ENCODE data around the gene ANLN. TPM values are rescaled to one million over a fixed set of nuclear protein-coding genes. Genes with fewer than 3 reads are reported as not detected.
"Not testable (repeated sequence)": the region's sequence is repeated elsewhere in the genome, so short reads cannot be mapped to it uniquely, and the experiment has no call there.

ANLN gene
- total and polyA plus RNA-seq, 5 donors: 0.77 to 4.1 (median 3.4) TPM

DNA sequence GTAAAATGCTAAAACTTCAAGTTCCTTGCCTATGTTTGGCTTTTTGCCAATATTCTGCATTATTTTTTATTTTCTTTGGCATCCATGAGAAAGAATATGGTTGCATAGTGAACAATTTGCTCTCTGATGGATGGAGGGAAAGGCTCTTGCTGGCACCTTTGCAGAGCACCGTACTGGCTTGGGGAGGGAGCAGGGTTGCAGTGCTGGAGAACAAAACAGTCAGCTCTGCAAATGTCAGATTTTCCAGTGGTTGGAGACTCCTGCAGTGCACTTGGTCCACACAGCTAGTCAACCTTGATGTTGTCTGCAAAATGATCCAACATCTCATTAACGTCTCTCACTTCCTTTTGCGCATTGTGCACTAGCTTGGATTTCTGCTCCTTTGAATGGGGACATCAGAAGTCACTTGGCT is 100.8 kb downstream of the ANLN start:
- intact Hi-C loops (cut with DNase I): no loop called here

DNA sequence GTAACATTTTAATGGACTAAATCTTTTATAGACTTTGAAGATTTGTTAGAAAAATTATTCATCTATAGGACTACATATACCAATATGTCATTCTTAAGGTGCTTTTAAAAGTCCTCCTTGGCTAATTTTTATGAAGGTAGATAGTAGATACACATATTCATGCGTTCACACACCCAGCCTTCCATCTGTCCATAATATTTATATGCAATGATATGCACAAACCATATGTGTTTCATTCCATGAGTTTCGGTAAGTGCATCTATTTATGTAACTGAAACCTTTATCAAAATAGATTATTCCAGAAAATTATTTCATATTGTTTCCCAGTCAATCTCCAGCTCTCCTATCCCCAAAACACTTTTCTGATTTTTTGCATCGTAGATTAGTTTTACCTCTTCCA is 101.7 kb downstream of the ANLN start:
- no peaks in the 10 kb centered on the region for H3K9me3 ChIP-seq (ENCODE audit: control insufficient read depth, low read length)
- no peak overlapping the region for H3K27ac ChIP-seq (ENCODE audit: low read length)
- ATAC-seq: no peak
- no peaks in the 10 kb centered on the region for H3K27me3 ChIP-seq (ENCODE audit: control insufficient read depth, insufficient read depth)
- DNase-seq: no peak
- no peak overlapping the region for H3K4me3 ChIP-seq (ENCODE audit: low read length)
- WGBS: 90% methylated on average over 3 of the region's 3 CpGs
- H3K4me1 ChIP-seq (ENCODE audit: control insufficient read depth, insufficient read depth, low read length): no peaks in the 10 kb centered on the region
- intact Hi-C loops (cut with DNase I): no loop called here

More for the DNA sequence above, 100.8 kb downstream of the ANLN start:
- Histone ChIP-seq H3K27me3 (ENCODE audit: control insufficient read depth, insufficient read depth) (no peaks in the 10 kb centered on the region), H3K9me3 (ENCODE audit: control insufficient read depth, low read length) (no peaks in the 10 kb centered on the region), H3K4me1 (ENCODE audit: control insufficient read depth, insufficient read depth, low read length) (no peaks in the 10 kb centered on the region), H3K4me3 (ENCODE audit: low read length) (no peak overlapping the region), H3K27ac (ENCODE audit: low read length) (no peak overlapping the region)
- 37% methylated on average over 3 of the region's 3 CpGs for whole genome bisulfite sequencing
- no peak for ATAC-seq
- DNase-seq: no peak

DNA sequence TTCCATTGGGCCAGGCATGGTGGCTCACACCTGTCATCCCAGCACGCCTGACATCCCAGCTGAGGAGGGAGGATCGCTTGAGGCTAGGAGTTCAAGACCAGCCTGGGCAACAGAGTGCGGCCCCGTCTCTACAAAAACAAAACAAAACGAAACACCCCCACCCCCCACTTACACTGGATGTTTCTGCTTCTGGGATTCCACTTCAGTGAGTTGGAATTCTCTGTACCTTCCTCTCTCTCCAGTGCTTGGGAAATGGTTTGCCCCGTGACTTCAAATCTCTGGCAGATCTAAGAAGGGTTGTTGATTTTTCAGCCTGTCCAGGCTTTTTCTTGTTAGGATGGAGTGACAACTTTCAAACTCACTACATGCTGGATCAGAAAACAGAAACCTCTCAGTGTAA is 106.9 kb downstream of the ANLN start:
- Histone ChIP-seq H3K9me3 (ENCODE audit: control insufficient read depth, low read length) (no peaks in the 10 kb centered on the region), H3K27ac (ENCODE audit: low read length) (no peak overlapping the region), H3K27me3 (ENCODE audit: control insufficient read depth, insufficient read depth) (no peaks in the 10 kb centered on the region), H3K4me3 (ENCODE audit: low read length) (no peak overlapping the region), H3K4me1 (ENCODE audit: control insufficient read depth, insufficient read depth, low read length) (no peaks in the 10 kb centered on the region)
- intact Hi-C loops (cut with DNase I): no loop called here
- WGBS: 90% methylated on average over 6 of the region's 6 CpGs
- DNase-seq (no peak), ATAC-seq (no peak)

DNA sequence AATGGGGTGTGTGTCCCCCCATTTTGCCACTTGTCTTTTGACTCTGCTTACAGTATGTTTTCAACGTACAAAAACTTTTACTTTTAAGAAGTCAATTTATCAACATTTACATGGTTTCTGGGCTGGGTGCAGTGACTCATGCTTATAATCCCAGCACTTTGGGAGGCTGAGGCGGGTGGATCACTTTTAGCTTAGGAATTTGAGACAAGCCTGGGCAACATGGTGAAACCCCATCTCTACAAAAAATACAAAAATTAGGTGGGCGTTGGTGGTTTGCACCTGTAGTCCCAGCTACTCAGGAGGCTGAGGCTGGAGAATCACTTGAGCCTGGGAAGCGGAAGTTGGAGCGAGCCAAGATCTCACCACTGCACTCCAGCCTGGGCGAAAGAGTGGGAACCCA is 107.5 kb downstream of the ANLN start:
- intact Hi-C loops (cut with DNase I); ATAC-seq; H3K27ac ChIP-seq (ENCODE audit: low read length); DNase-seq; H3K27me3 ChIP-seq (ENCODE audit: control insufficient read depth, insufficient read depth); H3K4me3 ChIP-seq (ENCODE audit: low read length); H3K4me1 ChIP-seq (ENCODE audit: control insufficient read depth, insufficient read depth, low read length); H3K9me3 ChIP-seq (ENCODE audit: control insufficient read depth, low read length): not testable (repeated sequence)
- 91% methylated on average over 6 of the region's 6 CpGs for WGBS

DNA sequence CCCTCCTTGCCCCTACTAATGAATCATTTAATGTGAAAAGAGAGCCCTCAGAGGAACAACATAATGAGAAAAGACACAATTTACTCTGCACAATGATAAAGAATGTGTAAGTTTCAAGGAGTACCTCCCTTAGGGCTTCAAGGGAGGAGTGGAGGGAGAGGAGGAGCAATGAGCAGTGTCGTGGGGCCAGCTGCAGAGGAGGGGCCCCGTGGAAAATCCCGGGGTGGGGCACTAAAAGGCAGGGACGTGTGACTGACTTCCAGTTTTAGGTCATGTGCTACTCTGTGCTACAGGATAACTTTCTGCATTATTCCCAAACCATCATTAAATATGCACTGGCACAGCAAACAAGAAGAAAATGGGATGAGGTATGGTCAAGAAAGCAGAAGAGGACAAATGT is 108.1 kb downstream of the ANLN start:
- intact Hi-C loops (cut with DNase I): no loop called here
- no peak for ATAC-seq
- Histone ChIP-seq H3K4me1 (ENCODE audit: control insufficient read depth, insufficient read depth, low read length) (no peaks in the 10 kb centered on the region), H3K4me3 (ENCODE audit: low read length) (no peak overlapping the region), H3K9me3 (ENCODE audit: control insufficient read depth, low read length) (no peaks in the 10 kb centered on the region), H3K27me3 (ENCODE audit: control insufficient read depth, insufficient read depth) (no peaks in the 10 kb centered on the region), H3K27ac (ENCODE audit: low read length) (no peak overlapping the region)
- DNase-seq: no peak
- WGBS: 38% methylated on average over 4 of the region's 4 CpGs

Other genes starting within 250 kb of the ANLN start
- gene EEPD1, start 236.6 kb upstream of the ANLN start, total RNA-seq: 1 to 10 TPM; 3.0 to 7.8 (median 5.7) TPM
- gene EEPD1, start 236.6 kb upstream of the ANLN start, polyA plus RNA-seq: 4.4 TPM